CMK (cell line): ENCODE measurements around the gene GZMM.

Source experiments
- DNase-seq: peaks from one replicate; pipeline ENCODE4 v3.0.0-alpha.2; 2010; ENCODE audit warnings: low read depth

GZMM gene

GRCh38 chr19:535017-535835, 8.6 kb upstream of the GZMM start:
- no peak for DNase-seq

- no peak for DNase-seq
These were observed 7.6 kb upstream of the GZMM start for GRCh38 chr19:536031-536880.

- DNase-seq = no peak
These were observed 6.9 kb upstream of the GZMM start for GRCh38 chr19:536881-537404.

GRCh38 chr19:538641-539428, 5.0 kb upstream of the GZMM start:
- no peak for DNase-seq

GRCh38 chr19:539429-540030, 4.3 kb upstream of the GZMM start:
- DNase-seq = no peak

GRCh38 chr19:540867-541637, 2.8 kb upstream of the GZMM start:
- no peak for DNase-seq

GRCh38 chr19:541699-542098, 2.2 kb upstream of the GZMM start:
- no peak for DNase-seq

- no peak for DNase-seq
These were observed 1.5 kb upstream of the GZMM start for GRCh38 chr19:542173-542866.

GRCh38 chr19:547117-547516, 3.3 kb downstream of the GZMM start:
- no peak for DNase-seq

GRCh38 chr19:547836-548720, 4.2 kb downstream of the GZMM start:
- DNase-seq = no peak

- DNase-seq = no peak
These were observed 5.3 kb downstream of the GZMM start for GRCh38 chr19:548886-549830.

- no peak for DNase-seq
These were observed 11.0 kb downstream of the GZMM start for GRCh38 chr19:554817-555216.

GRCh38 chr19:555474-555808, 11.6 kb downstream of the GZMM start:
- DNase-seq = no peak

GRCh38 chr19:556611-557382, 12.9 kb downstream of the GZMM start:
- DNase-seq = no peak

- no peak for DNase-seq
These were observed 15.1 kb downstream of the GZMM start for GRCh38 chr19:558770-559439.

- DNase-seq = no peak
These were observed 16.3 kb downstream of the GZMM start for GRCh38 chr19:560121-560520.

GRCh38 chr19:566403-566802, 22.6 kb downstream of the GZMM start:
- DNase-seq = no peak
